ENCODE data around the gene MC2R. TPM values are rescaled to one million over a fixed set of nuclear protein-coding genes. Genes with fewer than 3 reads are reported as not detected.

MC2R gene
- total RNA-seq, 2 experiments from 2014 or later = not detected

- ChIA-PET CTCF (no interaction called here), POLR2A (no interaction called here)
Measured at GRCh38 chr18:13834496-13835015, 80.8 kb downstream of the MC2R start.

Other genes with a start within 250 kb of the MC2R start
- gene FAM210A, start 189.0 kb downstream of the MC2R start, total RNA-seq = 10 to 100 TPM; 51.6 to 53.9 TPM
- gene RNMT, start 188.9 kb downstream of the MC2R start, total RNA-seq = 10 to 100 TPM; 54.0 to 57.4 TPM
- gene MC5R, start 91.4 kb downstream of the MC2R start, total RNA-seq = not detected
- gene ZNF519, start 216.9 kb upstream of the MC2R start, total RNA-seq = 10 to 100 TPM; 13.6 to 15.8 TPM